ENCODE data around the gene PRAC1. TPM values are rescaled to one million over a fixed set of nuclear protein-coding genes. Genes with fewer than 3 reads are reported as not detected.

PRAC1 gene
- total and polyA plus RNA-seq, 2 donors: 7.7 to 18.0 TPM

DNA sequence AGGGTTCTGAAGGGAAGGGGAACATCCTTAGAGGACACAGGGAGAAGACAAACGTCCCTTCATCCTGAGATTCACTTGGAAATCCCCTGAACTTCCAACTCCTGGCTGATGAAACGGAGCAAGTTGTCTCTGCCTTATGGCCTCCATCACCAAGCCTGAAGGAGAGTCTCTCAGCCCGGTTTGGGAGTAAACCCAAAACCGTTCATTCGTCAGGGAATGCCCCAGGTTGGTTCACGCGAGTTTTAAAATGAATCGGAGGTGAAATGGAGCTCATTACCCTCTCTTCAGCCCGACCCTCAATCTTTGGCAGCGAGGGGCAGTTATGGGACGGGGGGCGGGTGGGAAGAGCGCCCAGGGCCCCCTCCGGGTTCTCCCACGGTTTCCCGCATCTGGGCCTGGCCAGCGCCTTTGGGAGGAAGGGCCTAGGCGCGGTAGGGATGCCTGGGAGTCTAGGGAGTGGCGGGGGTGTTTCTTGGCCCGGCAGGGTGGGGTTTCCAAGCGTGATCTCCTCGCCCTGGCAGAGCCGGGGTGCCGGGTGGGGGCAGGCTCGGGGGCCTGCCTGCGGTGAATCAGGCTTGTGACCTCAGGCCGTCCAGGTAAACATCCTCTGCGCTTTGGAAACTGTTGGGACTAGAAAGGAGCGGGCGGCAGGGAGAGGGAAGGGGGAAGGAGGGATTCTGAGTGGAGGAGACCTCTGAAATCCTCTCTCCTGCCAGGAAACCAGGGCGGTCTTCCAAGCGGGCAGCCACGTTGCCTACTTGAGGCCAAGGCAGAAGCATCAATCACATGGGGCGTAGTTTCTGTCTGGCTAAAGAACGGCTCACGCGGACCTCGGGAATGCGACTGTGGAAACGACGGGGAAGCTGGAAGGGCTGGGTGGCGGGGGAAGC is 30.3 kb upstream of the PRAC1 start:
- no peak overlapping the region for H3K4me3 ChIP-seq (ENCODE audit: low read depth, low read length)
- 7% methylated on average over 43 of the region's 43 CpGs for whole genome bisulfite sequencing
- H3K36me3 ChIP-seq (ENCODE audit: insufficient read depth): no peaks in the 10 kb centered on the region
- DNase-seq (ENCODE audit: extremely low spot score): no peak
- H3K27ac ChIP-seq (ENCODE audit: low read depth): no peak overlapping the region
- no peaks in the 10 kb centered on the region for H3K4me1 ChIP-seq (ENCODE audit: insufficient read depth)

- Histone ChIP-seq H3K4me1 (ENCODE audit: insufficient read depth) (no peaks in the 10 kb centered on the region), H3K27ac (ENCODE audit: low read depth) (no peak overlapping the region), H3K4me3 (ENCODE audit: low read depth, low read length) (no peak overlapping the region), H3K36me3 (ENCODE audit: insufficient read depth) (no peaks in the 10 kb centered on the region)
- WGBS: 6% methylated on average over 13 of the region's 13 CpGs
- DNase-seq (ENCODE audit: extremely low spot score): no peak
Measured at GRCh38 chr17:48751733-48752398, 29.5 kb upstream of the PRAC1 start.

DNA sequence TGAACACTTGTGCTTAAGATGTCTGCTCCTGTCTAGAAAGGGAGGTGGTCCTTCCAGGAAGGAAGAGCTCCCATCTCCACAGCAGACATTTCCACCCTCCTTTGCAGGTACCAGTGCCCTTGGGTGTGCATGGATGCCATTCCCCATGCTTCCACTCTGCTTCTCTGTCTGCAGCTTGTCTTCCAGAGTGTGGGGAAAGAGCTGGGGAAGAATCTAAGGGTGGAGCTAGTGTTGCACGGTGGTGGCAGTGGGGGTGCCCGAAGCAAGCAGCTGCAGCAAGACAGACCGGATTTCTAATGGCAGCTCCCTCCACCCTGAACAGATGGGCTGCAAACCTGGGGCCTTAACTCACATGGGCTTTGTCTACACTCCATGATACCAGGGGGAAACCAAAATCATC is 28.9 kb upstream of the PRAC1 start:
- H3K4me3 ChIP-seq (ENCODE audit: low read depth, low read length): no peak overlapping the region
- WGBS: 4% methylated on average over 3 of the region's 3 CpGs
- DNase-seq (ENCODE audit: extremely low spot score): no peak

DNA sequence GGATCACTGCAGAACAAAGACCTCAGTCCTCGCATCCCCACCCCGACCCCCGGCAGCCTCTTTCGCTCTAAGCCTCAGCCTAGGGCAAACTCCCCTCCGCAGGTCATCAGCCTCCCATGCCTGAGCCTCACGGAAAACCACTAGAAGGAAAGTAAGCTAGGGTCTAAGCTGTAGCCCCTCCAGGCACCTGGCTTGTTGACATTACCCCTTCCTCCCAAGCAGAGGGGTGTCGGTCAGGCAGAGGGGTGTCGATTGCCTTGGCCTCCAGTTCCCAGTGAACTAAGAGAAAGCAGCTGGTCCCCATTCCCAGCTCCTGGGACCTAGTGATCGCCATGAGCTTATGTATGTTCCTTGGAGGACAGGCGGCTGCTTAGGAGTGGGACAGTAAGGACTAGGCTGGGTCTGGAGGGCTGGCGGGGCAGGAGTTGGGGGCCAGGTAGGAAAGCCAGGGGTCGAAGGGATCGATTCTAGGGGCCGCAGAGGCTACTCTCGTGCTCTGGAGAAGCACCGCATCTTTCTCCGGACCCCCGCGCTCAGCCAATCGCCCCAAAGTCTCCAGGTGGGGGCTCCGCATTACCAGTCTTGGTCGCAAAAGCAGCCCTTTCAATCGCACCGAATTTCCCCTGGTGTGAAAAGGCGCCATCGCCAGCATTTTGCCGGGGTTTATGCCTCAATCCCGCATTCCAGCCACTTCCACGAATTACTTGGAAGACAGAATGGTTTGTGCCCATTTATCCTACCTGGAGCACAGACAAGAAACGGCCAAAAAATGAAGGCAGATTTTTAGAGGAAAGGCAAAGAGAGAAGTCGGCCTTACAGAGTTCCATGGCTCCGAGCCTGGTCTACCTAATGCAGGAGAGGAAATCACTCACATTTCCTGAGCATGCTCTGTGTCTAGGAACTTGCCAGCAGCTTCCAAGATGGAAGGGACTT is 27.6 kb upstream of the PRAC1 start:
- Histone ChIP-seq H3K36me3 (ENCODE audit: insufficient read depth) (no peaks in the 10 kb centered on the region), H3K27ac (ENCODE audit: low read depth) (no peak overlapping the region)

More for the DNA sequence above, 28.9 kb upstream of the PRAC1 start:
- Histone ChIP-seq H3K36me3 (ENCODE audit: insufficient read depth) (no peaks in the 10 kb centered on the region), H3K27ac (ENCODE audit: low read depth) (no peak overlapping the region), H3K4me1 (ENCODE audit: insufficient read depth) (no peaks in the 10 kb centered on the region)

DNA sequence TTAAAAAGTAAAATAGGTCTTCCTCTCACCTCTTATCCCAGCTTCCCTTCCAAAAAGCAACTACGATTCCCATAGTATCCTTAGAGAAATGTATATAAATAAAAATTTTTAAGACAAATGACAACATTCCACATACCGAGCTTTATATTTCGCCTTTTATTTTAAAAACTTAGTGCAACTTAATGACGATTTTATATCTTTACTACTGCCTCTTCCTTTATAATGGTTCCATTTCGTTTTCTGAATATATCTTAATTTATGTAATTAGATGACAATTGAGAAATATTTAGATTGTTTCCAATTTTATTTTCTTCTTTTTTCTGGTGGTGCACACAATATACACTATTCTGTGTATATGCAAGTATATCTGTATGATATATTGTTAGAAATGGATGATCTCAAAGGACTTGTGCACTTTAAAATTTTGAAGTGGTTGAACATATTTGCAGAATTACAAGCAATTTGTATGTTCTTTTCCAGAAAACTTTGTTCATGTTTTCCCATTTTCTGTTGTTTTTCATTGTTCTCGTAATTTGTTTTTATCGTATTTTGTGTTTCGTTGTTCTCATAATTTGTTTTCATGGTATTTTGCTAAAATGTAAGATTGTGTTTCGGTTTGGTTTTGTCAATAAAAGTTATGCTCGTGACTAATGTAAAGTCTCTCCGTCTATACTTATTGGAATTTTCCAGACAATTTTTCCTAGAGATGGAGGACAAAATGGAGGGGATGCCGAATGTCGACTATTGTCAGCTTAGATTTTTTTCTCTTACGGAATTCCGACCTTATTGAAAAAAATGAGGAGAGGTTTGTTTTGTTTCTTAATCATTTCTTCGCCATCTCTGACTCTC is 26.6 kb upstream of the PRAC1 start:
- DNase-seq (ENCODE audit: extremely low spot score): no peak
- Histone ChIP-seq H3K27ac (ENCODE audit: low read depth) (no peak overlapping the region), H3K4me3 (ENCODE audit: low read depth, low read length) (no peak overlapping the region), H3K36me3 (ENCODE audit: insufficient read depth) (no peaks in the 10 kb centered on the region), H3K4me1 (ENCODE audit: insufficient read depth) (no peaks in the 10 kb centered on the region)
- WGBS: 28% methylated on average over 16 of the region's 16 CpGs

More for the DNA sequence above, 27.6 kb upstream of the PRAC1 start:
- no peak overlapping the region for H3K4me3 ChIP-seq (ENCODE audit: low read depth, low read length)
- WGBS: 11% methylated on average over 32 of the region's 32 CpGs
- no peak for DNase-seq (ENCODE audit: extremely low spot score)
- no peaks in the 10 kb centered on the region for H3K4me1 ChIP-seq (ENCODE audit: insufficient read depth)

- WGBS: 8% methylated on average over 53 of the region's 53 CpGs
- Histone ChIP-seq H3K4me3 (ENCODE audit: low read depth, low read length) (no peak overlapping the region), H3K36me3 (ENCODE audit: insufficient read depth) (no peaks in the 10 kb centered on the region), H3K27ac (ENCODE audit: low read depth) (no peak overlapping the region), H3K4me1 (ENCODE audit: insufficient read depth) (no peaks in the 10 kb centered on the region)
- DNase-seq (ENCODE audit: extremely low spot score): no peak
Measured at GRCh38 chr17:48747445-48748363, 25.4 kb upstream of the PRAC1 start.

- Histone ChIP-seq H3K27ac (ENCODE audit: low read depth) (no peak overlapping the region), H3K4me3 (ENCODE audit: low read depth, low read length) (no peak overlapping the region), H3K36me3 (ENCODE audit: insufficient read depth) (no peaks in the 10 kb centered on the region), H3K4me1 (ENCODE audit: insufficient read depth) (no peaks in the 10 kb centered on the region)
- no peak for DNase-seq (ENCODE audit: extremely low spot score)
- 5% methylated on average over 21 of the region's 21 CpGs for WGBS
Measured at GRCh38 chr17:48746916-48747444, 24.7 kb upstream of the PRAC1 start.

GRCh38 chr17:48745381-48746275 is 23.3 kb upstream of the PRAC1 start:
- 16% methylated on average over 12 of the region's 12 CpGs for WGBS

GRCh38 chr17:48740537-48740936 is 18.2 kb upstream of the PRAC1 start:
- H3K4me1 ChIP-seq (ENCODE audit: insufficient read depth): no peaks in the 10 kb centered on the region
- DNase-seq (ENCODE audit: extremely low spot score): no peak
- H3K36me3 ChIP-seq (ENCODE audit: insufficient read depth): no peaks in the 10 kb centered on the region
- no peak overlapping the region for H3K27ac ChIP-seq (ENCODE audit: low read depth)
- H3K4me3 ChIP-seq (ENCODE audit: low read depth, low read length): no peak overlapping the region

More at GRCh38 chr17:48745381-48746275, 23.3 kb upstream of the PRAC1 start:
- no peak overlapping the region for H3K4me3 ChIP-seq (ENCODE audit: low read depth, low read length)
- H3K36me3 ChIP-seq (ENCODE audit: insufficient read depth): no peaks in the 10 kb centered on the region
- no peak overlapping the region for H3K27ac ChIP-seq (ENCODE audit: low read depth)
- H3K4me1 ChIP-seq (ENCODE audit: insufficient read depth): no peaks in the 10 kb centered on the region
- DNase-seq (ENCODE audit: extremely low spot score): no peak

- DNase-seq (ENCODE audit: extremely low spot score): no peak
- no peak overlapping the region for H3K27ac ChIP-seq (ENCODE audit: low read depth)
- H3K4me3 ChIP-seq (ENCODE audit: low read depth, low read length): no peak overlapping the region
- no peaks in the 10 kb centered on the region for H3K36me3 ChIP-seq (ENCODE audit: insufficient read depth)
- WGBS: 5% methylated on average over 37 of the region's 37 CpGs
- no peaks in the 10 kb centered on the region for H3K4me1 ChIP-seq (ENCODE audit: insufficient read depth)
Measured at GRCh38 chr17:48738803-48739526, 16.6 kb upstream of the PRAC1 start.

- DNase-seq (ENCODE audit: extremely low spot score): no peak
- Histone ChIP-seq H3K27ac (ENCODE audit: low read depth) (no peak overlapping the region), H3K4me1 (ENCODE audit: insufficient read depth) (no peaks in the 10 kb centered on the region), H3K36me3 (ENCODE audit: insufficient read depth) (no peaks in the 10 kb centered on the region), H3K4me3 (ENCODE audit: low read depth, low read length) (no peak overlapping the region)
- 9% methylated on average over 11 of the region's 11 CpGs for WGBS
Measured at GRCh38 chr17:48738424-48738802, 16.1 kb upstream of the PRAC1 start.

All from urinary bladder (tissue), 4 donors.